ENCODE measurements around the gene ERICH6B.

ERICH6B gene

DNA sequence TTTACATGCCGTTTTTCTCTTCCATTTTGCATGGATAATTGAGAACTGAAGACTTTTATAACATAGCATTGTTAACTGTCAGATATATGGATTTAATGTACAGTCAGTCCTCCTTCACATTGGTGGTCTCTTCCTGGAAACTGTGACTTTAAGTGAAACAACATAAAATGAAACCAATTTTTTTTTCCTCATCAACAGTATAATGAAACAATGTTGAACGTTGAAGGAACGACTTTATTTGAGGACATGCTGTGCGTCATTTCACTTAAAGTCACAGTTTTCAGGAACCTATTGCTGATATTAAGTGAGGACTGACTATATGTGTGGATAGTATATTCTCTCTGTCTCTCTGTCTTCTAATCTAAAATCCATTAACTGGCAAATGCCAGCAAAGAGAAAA, 96.0 kb downstream of the ERICH6B start:
- peaks cover 20% of the 10 kb centered on the region for H3K4me1 ChIP-seq (ENCODE audit: low read length)
- no peak overlapping the region for H3K4me3 ChIP-seq (ENCODE audit: low read length)
- no peak overlapping the region for H2AFZ ChIP-seq (ENCODE audit: low read depth, low read length)
- no peaks in the 10 kb centered on the region for H3K9me3 ChIP-seq (ENCODE audit: insufficient read depth, low read length)
- no peak overlapping the region for H3K9ac ChIP-seq (ENCODE audit: low read length)
- TF ChIP-seq, protein P1, sequence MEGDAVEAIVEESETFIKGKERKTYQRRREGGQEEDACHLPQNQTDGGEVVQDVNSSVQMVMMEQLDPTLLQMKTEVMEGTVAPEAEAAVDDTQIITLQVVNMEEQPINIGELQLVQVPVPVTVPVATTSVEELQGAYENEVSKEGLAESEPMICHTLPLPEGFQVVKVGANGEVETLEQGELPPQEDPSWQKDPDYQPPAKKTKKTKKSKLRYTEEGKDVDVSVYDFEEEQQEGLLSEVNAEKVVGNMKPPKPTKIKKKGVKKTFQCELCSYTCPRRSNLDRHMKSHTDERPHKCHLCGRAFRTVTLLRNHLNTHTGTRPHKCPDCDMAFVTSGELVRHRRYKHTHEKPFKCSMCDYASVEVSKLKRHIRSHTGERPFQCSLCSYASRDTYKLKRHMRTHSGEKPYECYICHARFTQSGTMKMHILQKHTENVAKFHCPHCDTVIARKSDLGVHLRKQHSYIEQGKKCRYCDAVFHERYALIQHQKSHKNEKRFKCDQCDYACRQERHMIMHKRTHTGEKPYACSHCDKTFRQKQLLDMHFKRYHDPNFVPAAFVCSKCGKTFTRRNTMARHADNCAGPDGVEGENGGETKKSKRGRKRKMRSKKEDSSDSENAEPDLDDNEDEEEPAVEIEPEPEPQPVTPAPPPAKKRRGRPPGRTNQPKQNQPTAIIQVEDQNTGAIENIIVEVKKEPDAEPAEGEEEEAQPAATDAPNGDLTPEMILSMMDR (IDR thresholded peaks at IDR 0.05; ENCODE audit: low read depth, low read length) = no peak
- TF ChIP-seq EZH2phosphoT487 (IDR thresholded peaks at IDR 0.05; ENCODE audit: low read depth) = no peak
- H3K36me3 ChIP-seq (replicated peaks; ENCODE audit: low read depth, low read length) = peaks cover 58% of the 10 kb centered on the region
- H3K27me3 ChIP-seq (ENCODE audit: low read depth, low read length) = no peaks in the 10 kb centered on the region
- H4K20me1 ChIP-seq (ENCODE audit: insufficient read depth, low read length) = peaks cover 4% of the 10 kb centered on the region; the same call in 1 of the 2 replicates
- H3K79me2 ChIP-seq (ENCODE audit: low read length) = no peaks in the 10 kb centered on the region
- no peak overlapping the region for H3K27ac ChIP-seq (ENCODE audit: low read length)
- no peak overlapping the region for H3K4me2 ChIP-seq (ENCODE audit: low read length)

DNA sequence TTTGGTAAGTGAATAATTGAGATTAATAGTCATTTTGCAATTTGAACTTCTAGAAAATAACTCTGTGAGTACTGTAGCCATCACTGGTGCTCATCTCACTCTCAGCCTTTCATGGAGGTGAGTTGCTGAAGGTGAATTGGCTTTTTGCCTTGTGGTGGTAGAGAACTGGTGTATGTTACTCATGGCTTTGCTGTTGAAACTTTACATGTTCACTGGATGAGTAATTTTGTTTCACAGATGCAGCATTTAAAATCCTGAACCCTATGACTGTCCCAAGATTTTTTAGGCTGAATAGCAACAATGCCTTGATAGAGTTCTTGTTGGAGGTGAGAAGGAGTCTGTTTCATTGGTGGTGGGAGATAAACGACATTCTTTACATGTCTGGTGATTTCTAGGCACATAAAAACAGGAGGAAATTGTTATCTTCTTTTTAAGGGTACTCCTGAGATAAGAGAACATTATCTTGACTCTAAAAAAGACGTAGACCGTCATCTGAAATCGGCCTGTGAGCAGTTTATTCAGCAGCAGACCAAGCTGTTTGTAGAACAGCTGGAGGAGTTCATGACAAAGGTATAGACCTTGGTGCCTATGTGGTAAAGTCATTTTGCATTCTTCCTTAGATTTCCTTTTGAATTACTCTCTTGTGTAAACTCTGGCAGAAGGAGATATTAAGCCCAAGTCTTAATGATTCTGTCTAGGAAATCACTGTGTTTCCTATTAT, 96.9 kb downstream of the ERICH6B start:
- TF ChIP-seq, protein P1 (IDR thresholded peaks at IDR 0.05; ENCODE audit: low read depth, low read length) = no peak
- TF ChIP-seq EZH2phosphoT487 (IDR thresholded peaks at IDR 0.05; ENCODE audit: low read depth) = no peak
- H3K27me3 ChIP-seq (ENCODE audit: low read depth, low read length) = no peaks in the 10 kb centered on the region
- no peak overlapping the region for H3K27ac ChIP-seq (ENCODE audit: low read length)
- no peak overlapping the region for H2AFZ ChIP-seq (ENCODE audit: low read depth, low read length)
- H3K79me2 ChIP-seq (ENCODE audit: low read length) = no peaks in the 10 kb centered on the region
- H3K4me2 ChIP-seq (ENCODE audit: low read length) = no peak overlapping the region
- no peaks in the 10 kb centered on the region for H3K9me3 ChIP-seq (ENCODE audit: insufficient read depth, low read length)
- peaks cover 53% of the 10 kb centered on the region for H3K36me3 ChIP-seq (replicated peaks; ENCODE audit: low read depth, low read length)
- no peak overlapping the region for H3K4me3 ChIP-seq (ENCODE audit: low read length)
- peaks cover 20% of the 10 kb centered on the region for H3K4me1 ChIP-seq (ENCODE audit: low read length)
- H4K20me1 ChIP-seq (ENCODE audit: insufficient read depth, low read length) = peaks cover 4% of the 10 kb centered on the region; the same call in 1 of the 2 replicates
- no peak overlapping the region for H3K9ac ChIP-seq (ENCODE audit: low read length)

DNA sequence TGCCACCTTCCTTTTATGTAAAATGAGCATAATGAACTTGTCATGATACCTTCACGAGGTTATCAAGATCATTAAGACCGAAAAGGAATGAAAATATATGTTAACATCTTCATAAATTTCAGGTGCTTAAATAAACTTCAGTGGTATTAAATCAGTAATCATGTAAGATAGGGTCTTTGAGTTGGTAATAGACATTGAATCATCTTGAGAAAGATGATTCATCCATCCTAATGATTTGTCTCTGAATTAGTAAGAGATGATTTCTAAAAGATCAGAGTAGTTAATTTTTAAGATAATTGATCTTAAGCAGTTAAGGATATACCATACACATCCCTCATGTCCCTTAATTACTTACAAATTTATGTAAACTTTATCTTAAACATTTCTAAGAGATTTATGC, 98.8 kb downstream of the ERICH6B start:
- Histone ChIP-seq H3K9ac (ENCODE audit: low read length) (no peak overlapping the region), H3K27ac (ENCODE audit: low read length) (no peak overlapping the region), H3K9me3 (ENCODE audit: insufficient read depth, low read length) (no peaks in the 10 kb centered on the region), H3K36me3 (replicated peaks; ENCODE audit: low read depth, low read length) (peaks cover 64% of the 10 kb centered on the region), H3K4me3 (ENCODE audit: low read length) (no peak overlapping the region), H3K4me1 (ENCODE audit: low read length) (peaks cover 20% of the 10 kb centered on the region), H4K20me1 (ENCODE audit: insufficient read depth, low read length) (peaks cover 4% of the 10 kb centered on the region; the same call in 1 of the 2 replicates), H3K27me3 (ENCODE audit: low read depth, low read length) (no peaks in the 10 kb centered on the region), H3K79me2 (ENCODE audit: low read length) (no peaks in the 10 kb centered on the region), H2AFZ (ENCODE audit: low read depth, low read length) (no peak overlapping the region), H3K4me2 (ENCODE audit: low read length) (peak overlapping the region; percentile 20; the same call in 1 of the 2 replicates)
- TF ChIP-seq EZH2phosphoT487 (IDR thresholded peaks at IDR 0.05; ENCODE audit: low read depth) = no peak
- TF ChIP-seq, protein P1 (IDR thresholded peaks at IDR 0.05; ENCODE audit: low read depth, low read length) = no peak

DNA sequence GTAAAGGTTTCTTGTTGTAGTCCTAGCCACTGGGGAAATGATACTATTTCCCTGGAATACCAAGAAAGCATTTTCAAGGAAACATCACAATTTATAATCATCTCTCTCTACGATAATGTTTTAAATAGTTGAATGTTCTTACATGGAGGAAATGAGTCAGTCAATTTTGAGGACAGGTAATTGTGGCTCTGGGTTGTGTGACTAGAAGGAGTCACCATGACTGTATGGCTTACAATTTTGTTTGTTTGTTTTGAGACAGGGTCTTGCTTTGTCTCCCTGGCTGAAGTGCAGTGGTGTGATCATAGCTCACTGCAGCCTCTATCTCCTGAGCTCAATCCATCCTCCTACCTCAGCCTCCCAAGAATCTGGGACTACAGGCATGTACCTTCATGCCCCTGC, 103.4 kb downstream of the ERICH6B start:
- no peaks in the 10 kb centered on the region for H3K27me3 ChIP-seq (ENCODE audit: low read depth, low read length)
- peaks cover 19% of the 10 kb centered on the region for H3K4me1 ChIP-seq (ENCODE audit: low read length)
- H3K9ac ChIP-seq (ENCODE audit: low read length) = no peak overlapping the region
- TF ChIP-seq, protein P1 (IDR thresholded peaks at IDR 0.05; ENCODE audit: low read depth, low read length) = no peak
- no peak for TF ChIP-seq EZH2phosphoT487 (IDR thresholded peaks at IDR 0.05; ENCODE audit: low read depth)
- H4K20me1 ChIP-seq (ENCODE audit: insufficient read depth, low read length) = peaks cover 6% of the 10 kb centered on the region; the same call in 1 of the 2 replicates
- H3K36me3 ChIP-seq (replicated peaks; ENCODE audit: low read depth, low read length) = peaks cover 60% of the 10 kb centered on the region
- no peak overlapping the region for H3K4me3 ChIP-seq (ENCODE audit: low read length)
- H3K79me2 ChIP-seq (ENCODE audit: low read length) = no peaks in the 10 kb centered on the region
- H2AFZ ChIP-seq (ENCODE audit: low read depth, low read length) = no peak overlapping the region
- H3K9me3 ChIP-seq (ENCODE audit: insufficient read depth, low read length) = no peaks in the 10 kb centered on the region
- H3K4me2 ChIP-seq (ENCODE audit: low read length) = no peak overlapping the region
- no peak overlapping the region for H3K27ac ChIP-seq (ENCODE audit: low read length)

All from OCI-LY3 (cell line).